Effector memory CD8-positive, alpha-beta T cell (primary cell): ENCODE data around the gene DHRS3.
"Not testable (repeated sequence)": the region's sequence is repeated elsewhere in the genome, so short reads cannot be mapped to it uniquely, and the experiment has no call there.

Experiments used
- ATAC-seq: fragments of 150-1000 bp; cut with Tn5 transposase; replicated peaks from 2 replicates; pipeline ENCODE4 v1.10.0; 2021; ENCODE audit warnings: mild to moderate bottlenecking, moderate library complexity
- DNase-seq, 3 experiments: peaks; one replicate each; pipeline ENCODE4 v3.0.0; 2021
- H3K27ac Mint-ChIP-seq, 2 donors: one replicate each; pipeline ENCODE4 v1.8.0; 2022; ENCODE audit warnings: mild to moderate bottlenecking in 2 of 2, mixed read lengths in 2 of 2, moderate library complexity in 2 of 2
- H3K27me3 Mint-ChIP-seq, 2 donors: one replicate each; pipeline ENCODE4 v1.8.0; 2022; ENCODE audit warnings: mixed read lengths in 2 of 2
- H3K36me3 Mint-ChIP-seq: one replicate; pipeline ENCODE4 v1.8.0; 2022; ENCODE audit warnings: mild to moderate bottlenecking, moderate library complexity, mixed read lengths; ENCODE audit not compliant: insufficient read depth
- H3K4me1 Mint-ChIP-seq, 2 donors: one replicate each; pipeline ENCODE4 v1.8.0; 2022; ENCODE audit warnings: low read depth in 2 of 2, mixed read lengths in 2 of 2
- H3K4me3 Mint-ChIP-seq, 2 donors: one replicate each; pipeline ENCODE4 v1.8.0; 2022; ENCODE audit warnings: mild to moderate bottlenecking in 2 of 2, mixed read lengths in 2 of 2, moderate library complexity in 2 of 2
- H3K9me3 Mint-ChIP-seq, 2 donors: one replicate each; pipeline ENCODE4 v1.8.0; 2022; ENCODE audit warnings: mixed read lengths in 2 of 2

Gene DHRS3

GRCh38 chr1:12542616-12543592 is 75.1 kb downstream of the DHRS3 start:
- H3K4me1 Mint-ChIP-seq = no peaks in the 10 kb centered on the region
- ATAC-seq (no peak), DNase-seq (no peak)
- H3K9me3 Mint-ChIP-seq = no peaks in the 10 kb centered on the region
- H3K4me3 Mint-ChIP-seq = no peak overlapping the region
- H3K27ac Mint-ChIP-seq = peak overlapping the region in 1 of 2 donors; percentile 44
- peaks cover 3% of the 10 kb centered on the region for H3K36me3 Mint-ChIP-seq
- peaks cover 0 to 4% of the 10 kb centered on the region in 2 donors for H3K27me3 Mint-ChIP-seq

- no peak overlapping the region for H3K4me3 Mint-ChIP-seq
- no peak overlapping the region for H3K27ac Mint-ChIP-seq
- H3K4me1 Mint-ChIP-seq = no peaks in the 10 kb centered on the region
- no peak for DNase-seq
- H3K27me3 Mint-ChIP-seq = peaks cover 0 to 4% of the 10 kb centered on the region in 2 donors
- peaks cover 0 to 4% of the 10 kb centered on the region in 2 donors for H3K9me3 Mint-ChIP-seq
- H3K36me3 Mint-ChIP-seq = peaks cover 4% of the 10 kb centered on the region
- no peak for ATAC-seq
These were observed 75.9 kb downstream of the DHRS3 start for GRCh38 chr1:12542138-12542465.

GRCh38 chr1:12541274-12542137 is 76.5 kb downstream of the DHRS3 start:
- DNase-seq (no peak), ATAC-seq (no peak)
- peaks cover 0 to 7% of the 10 kb centered on the region in 2 donors for H3K9me3 Mint-ChIP-seq
- peaks cover 4% of the 10 kb centered on the region for H3K36me3 Mint-ChIP-seq
- no peak overlapping the region for H3K4me3 Mint-ChIP-seq
- H3K27me3 Mint-ChIP-seq = peaks cover 0 to 4% of the 10 kb centered on the region in 2 donors
- H3K4me1 Mint-ChIP-seq = no peaks in the 10 kb centered on the region
- no peak overlapping the region for H3K27ac Mint-ChIP-seq

- no peak overlapping the region for H3K27ac Mint-ChIP-seq
- H3K4me3 Mint-ChIP-seq = no peak overlapping the region
- H3K4me1 Mint-ChIP-seq = no peaks in the 10 kb centered on the region
- peaks cover 0 to 7% of the 10 kb centered on the region in 2 donors for H3K9me3 Mint-ChIP-seq
- DNase-seq (no peak), ATAC-seq (no peak)
- H3K36me3 Mint-ChIP-seq = peaks cover 4% of the 10 kb centered on the region
- peaks cover 0 to 4% of the 10 kb centered on the region in 2 donors for H3K27me3 Mint-ChIP-seq
These were observed 77.3 kb downstream of the DHRS3 start for GRCh38 chr1:12540580-12541273.

- no peak overlapping the region for H3K4me3 Mint-ChIP-seq
- DNase-seq (no peak), ATAC-seq (no peak)
- H3K9me3 Mint-ChIP-seq = peaks cover 4 to 7% of the 10 kb centered on the region in 2 donors
- peaks cover 0 to 4% of the 10 kb centered on the region in 2 donors for H3K27me3 Mint-ChIP-seq
- peaks cover 4% of the 10 kb centered on the region for H3K36me3 Mint-ChIP-seq
- H3K27ac Mint-ChIP-seq = no peak overlapping the region
- no peaks in the 10 kb centered on the region for H3K4me1 Mint-ChIP-seq
These were observed 78.1 kb downstream of the DHRS3 start for GRCh38 chr1:12539705-12540579.

- H3K4me3 Mint-ChIP-seq = no peak overlapping the region
- H3K9me3 Mint-ChIP-seq = peaks cover 4 to 7% of the 10 kb centered on the region in 2 donors
- ATAC-seq = no peak
- peaks cover 4% of the 10 kb centered on the region for H3K36me3 Mint-ChIP-seq
- H3K4me1 Mint-ChIP-seq = no peaks in the 10 kb centered on the region
- no peak for DNase-seq
- H3K27me3 Mint-ChIP-seq = peaks cover 0 to 4% of the 10 kb centered on the region in 2 donors
- H3K27ac Mint-ChIP-seq = no peak overlapping the region
These were observed 78.7 kb downstream of the DHRS3 start for GRCh38 chr1:12539320-12539704.

GRCh38 chr1:12538536-12538935 is 79.5 kb downstream of the DHRS3 start:
- not testable (repeated sequence) for ATAC-seq, H3K27me3 Mint-ChIP-seq, H3K4me1 Mint-ChIP-seq, H3K36me3 Mint-ChIP-seq, H3K9me3 Mint-ChIP-seq, H3K4me3 Mint-ChIP-seq, H3K27ac Mint-ChIP-seq, DNase-seq

GRCh38 chr1:12537906-12538461 is 80.0 kb downstream of the DHRS3 start:
- ATAC-seq (no peak), DNase-seq (no peak)
- no peak overlapping the region for H3K27ac Mint-ChIP-seq
- peaks cover 0 to 4% of the 10 kb centered on the region in 2 donors for H3K27me3 Mint-ChIP-seq
- peaks cover 4% of the 10 kb centered on the region for H3K36me3 Mint-ChIP-seq
- peaks cover 4 to 7% of the 10 kb centered on the region in 2 donors for H3K9me3 Mint-ChIP-seq
- no peaks in the 10 kb centered on the region for H3K4me1 Mint-ChIP-seq
- no peak overlapping the region for H3K4me3 Mint-ChIP-seq

- Mint-ChIP-seq H3K4me1 (no peaks in the 10 kb centered on the region), H3K9me3 (peaks cover 4 to 7% of the 10 kb centered on the region in 2 donors), H3K36me3 (peaks cover 4% of the 10 kb centered on the region), H3K27me3 (peaks cover 0 to 2% of the 10 kb centered on the region in 2 donors), H3K4me3 (no peak overlapping the region), H3K27ac (no peak overlapping the region)
- no peak for ATAC-seq
- no peak for DNase-seq
These were observed 80.7 kb downstream of the DHRS3 start for GRCh38 chr1:12537294-12537693.

- Mint-ChIP-seq H3K27ac (no peak overlapping the region), H3K36me3 (peaks cover 4% of the 10 kb centered on the region), H3K27me3 (no peaks in the 10 kb centered on the region), H3K4me3 (no peak overlapping the region), H3K9me3 (peaks cover 4 to 7% of the 10 kb centered on the region in 2 donors), H3K4me1 (no peaks in the 10 kb centered on the region)
- ATAC-seq = no peak
- DNase-seq = no peak
These were observed 81.9 kb downstream of the DHRS3 start for GRCh38 chr1:12536023-12536639.

- ATAC-seq = no peak
- H3K27ac Mint-ChIP-seq = no peak overlapping the region
- H3K4me1 Mint-ChIP-seq = no peaks in the 10 kb centered on the region
- peaks cover 4 to 7% of the 10 kb centered on the region in 2 donors for H3K9me3 Mint-ChIP-seq
- no peaks in the 10 kb centered on the region for H3K36me3 Mint-ChIP-seq
- H3K4me3 Mint-ChIP-seq = no peak overlapping the region
- DNase-seq = no peak
- H3K27me3 Mint-ChIP-seq = no peaks in the 10 kb centered on the region
These were observed 85.3 kb downstream of the DHRS3 start for GRCh38 chr1:12532405-12533315.
